AG04450 (cell line): ENCODE results near the gene CDKN2AIPNL. TPM values are rescaled to one million over a fixed set of nuclear protein-coding genes. Genes with fewer than 3 reads are reported as not detected.

Experiments
- CTCF ChIA-PET: fragments of 300-600, 350-600 bp; formaldehyde crosslinking; extraction: SDS; loops from one replicate; lab custom pipeline; 2022; ENCODE audit warnings: antibody characterized with exemption, inconsistent platforms; lab: Charles Lee
- POLR2A ChIA-PET: fragments of 350-600 bp; formaldehyde crosslinking; extraction: SDS; loops from one replicate; lab custom pipeline; 2021; ENCODE audit warnings: antibody characterized with exemption, inconsistent platforms; lab: Yijun Ruan, JAX
- DNase-seq: peaks from one replicate; pipeline ENCODE4 v3.0.0-alpha.2; 2011; ENCODE audit warnings: low read depth, low spot score
- H3K27ac ChIP-seq: one replicate; pipeline ENCODE4 v1.5.1; 2012; ENCODE audit warnings: low read depth, low read length, control low read depth
- H3K27me3 ChIP-seq: one replicate; pipeline ENCODE4 v1.6.0; 2012; ENCODE audit warnings: low read length; ENCODE audit not compliant: control insufficient read depth, insufficient read depth
- H3K4me3 ChIP-seq: 2 replicates; pipeline ENCODE4 v1.5.1; 2011; ENCODE audit warnings: mild to moderate bottlenecking, low read depth, low read length, control low read depth
- H3K9me3 ChIP-seq: 2 replicates; pipeline ENCODE4 v1.5.1; 2012; ENCODE audit warnings: low read length; ENCODE audit not compliant: control insufficient read depth, insufficient read depth
- CTCF ChIP-seq: IDR thresholded peaks from 2 replicates; pipeline ENCODE4 v1.5.1; 2011; ENCODE audit warnings: low read depth, low read length, control low read depth, inconsistent platforms
- polyA plus RNA-seq: library from polyadenylated mRNA; depleted of rRNA; stranded (reverse); fragments of >200 nt; gene quantifications from 2 replicates; pipeline ENCODE4 v1.2.3, GENCODE V29; 2011

CDKN2AIPNL gene
- polyA plus RNA-seq, 1 experiment: 20.8 TPM

GRCh38 chr5:134437340-134437846 is 25.7 kb upstream of the CDKN2AIPNL start:
- H3K4me3 ChIP-seq: no peak overlapping the region
- no peaks in the 10 kb centered on the region for H3K27me3 ChIP-seq
- no peaks in the 10 kb centered on the region for H3K9me3 ChIP-seq
- ChIA-PET POLR2A (interaction anchor here (1.2 to 1.4 kb wide), 2 partner anchors 15 to 65 kb away, joined by 3 read pairs; no protein-coding TSS in a partner anchor), CTCF (no interaction called here)
- peak overlapping the region; percentile 97 for H3K27ac ChIP-seq
- DNase-seq: no peak
- no peak for TF ChIP-seq CTCF

- TF ChIP-seq CTCF: no peak
- peak overlapping the region; percentile 97 for H3K27ac ChIP-seq
- H3K4me3 ChIP-seq: no peak overlapping the region
- DNase-seq: peak; percentile 74
- CTCF ChIA-PET: interaction anchor here (0.9 kb wide), 1 partner anchor 151 kb away, joined by 3 read pairs; no protein-coding TSS in a partner anchor
- no peaks in the 10 kb centered on the region for H3K9me3 ChIP-seq
- H3K27me3 ChIP-seq: no peaks in the 10 kb centered on the region
- POLR2A ChIA-PET: interaction anchor here (0.5 to 1.4 kb wide), 8 partner anchors 15 to 168 kb away, joined by 3 to 8 read pairs (median 3); partner anchors contain the start of gene CDKN2AIPNL
Measured at GRCh38 chr5:134436523-134437339, 25.1 kb upstream of the CDKN2AIPNL start.

GRCh38 chr5:134435560-134435959 is 23.9 kb upstream of the CDKN2AIPNL start:
- POLR2A ChIA-PET: interaction anchor here (0.7 to 1.3 kb wide), 2 partner anchors 24 to 259 kb away, joined by 3 to 5 read pairs; partner anchors contain the start of genes CDKN2AIPNL and SKP1

GRCh38 chr5:134432677-134433359 is 21.1 kb upstream of the CDKN2AIPNL start:
- CTCF ChIA-PET: no interaction called here
- DNase-seq: no peak
- no peak overlapping the region for H3K27ac ChIP-seq
- no peak overlapping the region for H3K4me3 ChIP-seq
- H3K27me3 ChIP-seq: no peaks in the 10 kb centered on the region
- POLR2A ChIA-PET: no interaction called here
- no peak for TF ChIP-seq CTCF
- H3K9me3 ChIP-seq: no peaks in the 10 kb centered on the region

More at GRCh38 chr5:134435560-134435959, 23.9 kb upstream of the CDKN2AIPNL start:
- TF ChIP-seq CTCF: no peak
- peak overlapping the region; percentile 31 for H3K27ac ChIP-seq
- CTCF ChIA-PET: interaction anchor here (0.5 kb wide), 1 partner anchor 89 kb away, joined by 3 read pairs; no protein-coding TSS in a partner anchor
- no peak overlapping the region for H3K4me3 ChIP-seq
- H3K9me3 ChIP-seq: no peaks in the 10 kb centered on the region
- H3K27me3 ChIP-seq: no peaks in the 10 kb centered on the region
- no peak for DNase-seq
